Glutamatergic neuron (in vitro differentiated cells): ENCODE measurements around the gene ICAM5. TPM values are rescaled to one million over a fixed set of nuclear protein-coding genes. Genes with fewer than 3 reads are reported as not detected.

Experiments used
- DNase-seq: peaks from one replicate; pipeline ENCODE4 v3.0.0; 2022
- H3K27ac Mint-ChIP-seq: one replicate; pipeline ENCODE4 v1.8.0; 2020; ENCODE audit warnings: mild to moderate bottlenecking, mixed read lengths, inconsistent platforms; ENCODE audit not compliant: unreplicated experiment
- H3K27me3 Mint-ChIP-seq: one replicate; pipeline ENCODE4 v1.8.0; 2020; ENCODE audit warnings: mild to moderate bottlenecking, moderate library complexity, mixed read lengths, inconsistent platforms; ENCODE audit not compliant: unreplicated experiment
- H3K36me3 Mint-ChIP-seq: one replicate; pipeline ENCODE4 v1.8.0; 2020; ENCODE audit warnings: mild to moderate bottlenecking, mixed read lengths, inconsistent platforms; ENCODE audit not compliant: unreplicated experiment
- H3K4me1 Mint-ChIP-seq: one replicate; pipeline ENCODE4 v1.8.0; 2020; ENCODE audit warnings: mild to moderate bottlenecking, low read depth, mixed read lengths, inconsistent platforms; ENCODE audit not compliant: unreplicated experiment
- H3K4me3 Mint-ChIP-seq: one replicate; pipeline ENCODE4 v1.8.0; 2020; ENCODE audit warnings: mild to moderate bottlenecking, mixed read lengths, inconsistent platforms; ENCODE audit not compliant: unreplicated experiment
- H3K9me3 Mint-ChIP-seq: one replicate; pipeline ENCODE4 v1.8.0; 2020; ENCODE audit warnings: mild to moderate bottlenecking, moderate library complexity, mixed read lengths, inconsistent platforms; ENCODE audit not compliant: unreplicated experiment
- CTCF ChIP-seq: fragments of 200-600 bp; sonication (generic); IDR thresholded peaks from one replicate; pipeline ENCODE4 v1.5.0; 2021; ENCODE audit not compliant: partially characterized antibody, unreplicated experiment
- total RNA-seq: library from RNA; stranded (reverse); fragmentation: NEBNext Ultra II Directional; extraction: Animal tissue kit (Norgen Biotek cat#: 25700); gene quantifications from one replicate; pipeline ENCODE4 v1.2.1, GENCODE V29; 2021; ENCODE audit not compliant: unreplicated experiment

Gene ICAM5
- total RNA-seq, 1 donor from 2014 or later = 3.6 TPM

GRCh38 chr19:10251792-10252694 is 37.7 kb upstream of the ICAM5 start, which contains the start of gene MRPL4:
TSS of gene MRPL4 (plus strand) at chr19:10252214. CDS start at chr19:10252254, 40 bp downstream.
- Mint-ChIP-seq H3K9me3 (peaks cover 5% of the 10 kb centered on the region), H3K4me3 (peak within 1 kb of the TSS; percentile 96), H3K4me1 (no peaks in the 10 kb centered on the region), H3K27ac (peak within 1 kb of the TSS; percentile 77), H3K27me3 (peaks cover 2% of the 10 kb centered on the region), H3K36me3 (peaks cover 4% of the 10 kb centered on the region)
- peak; percentile 92 for DNase-seq
- TF ChIP-seq CTCF = no peak

GRCh38 chr19:10252707-10253106 is 37.0 kb upstream of the ICAM5 start:
- H3K27ac Mint-ChIP-seq = peak overlapping the region; percentile 77

GRCh38 chr19:10254244-10254643 is 35.5 kb upstream of the ICAM5 start:
- Mint-ChIP-seq H3K4me1 (no peaks in the 10 kb centered on the region), H3K9me3 (peaks cover 5% of the 10 kb centered on the region), H3K36me3 (peaks cover 12% of the 10 kb centered on the region), H3K27me3 (peaks cover 3% of the 10 kb centered on the region), H3K27ac (no peak overlapping the region), H3K4me3 (no peak overlapping the region)
- DNase-seq = no peak
- TF ChIP-seq CTCF = no peak

More at GRCh38 chr19:10252707-10253106, 37.0 kb upstream of the ICAM5 start:
- H3K9me3 Mint-ChIP-seq = peaks cover 5% of the 10 kb centered on the region
- no peak for DNase-seq
- H3K4me3 Mint-ChIP-seq = peak overlapping the region; percentile 96
- peaks cover 3% of the 10 kb centered on the region for H3K27me3 Mint-ChIP-seq
- no peaks in the 10 kb centered on the region for H3K4me1 Mint-ChIP-seq
- H3K36me3 Mint-ChIP-seq = peaks cover 9% of the 10 kb centered on the region
- TF ChIP-seq CTCF = no peak

- TF ChIP-seq CTCF = no peak
- Mint-ChIP-seq H3K4me3 (no peak overlapping the region), H3K27ac (no peak overlapping the region), H3K36me3 (peaks cover 12% of the 10 kb centered on the region), H3K9me3 (peaks cover 5% of the 10 kb centered on the region), H3K27me3 (peaks cover 3% of the 10 kb centered on the region), H3K4me1 (no peaks in the 10 kb centered on the region)
- no peak for DNase-seq
These were observed 34.4 kb upstream of the ICAM5 start for GRCh38 chr19:10255358-10255757.

GRCh38 chr19:10256551-10256950 is 33.2 kb upstream of the ICAM5 start:
- Mint-ChIP-seq H3K36me3 (peaks cover 12% of the 10 kb centered on the region), H3K4me3 (no peak overlapping the region), H3K4me1 (no peaks in the 10 kb centered on the region), H3K27ac (no peak overlapping the region), H3K27me3 (peaks cover 3% of the 10 kb centered on the region), H3K9me3 (peaks cover 3% of the 10 kb centered on the region)
- TF ChIP-seq CTCF = no peak
- DNase-seq = no peak
